ENCODE data around the gene SPNS2.

The SPNS2 gene

GRCh38 chr17:4503283-4504025 lies 4.8 kb downstream of the SPNS2 start:
- DNase-seq (ENCODE audit: low read depth): no peak

- no peak for DNase-seq (ENCODE audit: low read depth)
These were observed 5.5 kb downstream of the SPNS2 start for GRCh38 chr17:4504188-4504587.

- no peak for DNase-seq (ENCODE audit: low read depth)
These were observed 6.5 kb downstream of the SPNS2 start for GRCh38 chr17:4505187-4505586.

- DNase-seq (ENCODE audit: low read depth): no peak
These were observed 7.6 kb downstream of the SPNS2 start for GRCh38 chr17:4506175-4506813.

- no peak for DNase-seq (ENCODE audit: low read depth)
These were observed 8.2 kb downstream of the SPNS2 start for GRCh38 chr17:4506892-4507291.

- no peak for DNase-seq (ENCODE audit: low read depth)
These were observed 8.9 kb downstream of the SPNS2 start for GRCh38 chr17:4507361-4508111.

- DNase-seq (ENCODE audit: low read depth): no peak
These were observed 9.5 kb downstream of the SPNS2 start for GRCh38 chr17:4508207-4508606.

- no peak for DNase-seq (ENCODE audit: low read depth)
These were observed 10.7 kb downstream of the SPNS2 start for GRCh38 chr17:4509401-4509800.

- DNase-seq (ENCODE audit: low read depth): no peak
These were observed 11.4 kb downstream of the SPNS2 start for GRCh38 chr17:4509923-4510617.

GRCh38 chr17:4510618-4510941 lies 11.9 kb downstream of the SPNS2 start:
- DNase-seq (ENCODE audit: low read depth): no peak

- no peak for DNase-seq (ENCODE audit: low read depth)
These were observed 12.7 kb downstream of the SPNS2 start for GRCh38 chr17:4511199-4511932.

- no peak for DNase-seq (ENCODE audit: low read depth)
These were observed 13.8 kb downstream of the SPNS2 start for GRCh38 chr17:4512156-4513112.

GRCh38 chr17:4513113-4514032 lies 14.7 kb downstream of the SPNS2 start:
- DNase-seq (ENCODE audit: low read depth): no peak

GRCh38 chr17:4514206-4514605 lies 15.5 kb downstream of the SPNS2 start:
- no peak for DNase-seq (ENCODE audit: low read depth)

- no peak for DNase-seq (ENCODE audit: low read depth)
These were observed 16.1 kb downstream of the SPNS2 start for GRCh38 chr17:4514779-4515178.

GRCh38 chr17:4515501-4515900 lies 16.8 kb downstream of the SPNS2 start:
- DNase-seq (ENCODE audit: low read depth): no peak

- no peak for DNase-seq (ENCODE audit: low read depth)
These were observed 18.1 kb downstream of the SPNS2 start for GRCh38 chr17:4516735-4517134.

GRCh38 chr17:4518901-4519300 lies 20.2 kb downstream of the SPNS2 start:
- no peak for DNase-seq (ENCODE audit: low read depth)

GRCh38 chr17:4519361-4519788 lies 20.7 kb downstream of the SPNS2 start:
- no peak for DNase-seq (ENCODE audit: low read depth)

All from stimulated activated CD8-positive, alpha-beta memory T cell treated with anti-CD3 and anti-CD28 coated beads, Interleukin-15, amount 100 ng/mL, for 24 hours (primary cell).